Articular chondrocyte of knee joint (primary cell): ENCODE measurements around the gene CD163. TPM values are rescaled to one million over a fixed set of nuclear protein-coding genes. Genes with fewer than 3 reads are reported as not detected.

Source experiments
- total RNA-seq: library from RNA; depleted of rRNA; stranded (reverse); fragments of >200 nt; gene quantifications from 2 replicates; pipeline ENCODE4 v1.2.3, GENCODE V29; 2012

Gene CD163
- total RNA-seq = not detected in 2 replicates

GRCh38 chr12:7503686-7504415 is at the start of gene CD163:
CD163 (minus strand) TSS chr12:7503777; CDS start chr12:7503690, 87 bp downstream.

GRCh38 chr12:7444076-7444475 is 59.5 kb downstream of the CD163 start, which contains the start of gene CD163L1:
CD163L1 (minus strand) TSS chr12:7444153; CDS start chr12:7444127, 26 bp downstream.

Other genes starting within 250 kb of the CD163 start
- not detected in 2 replicates for gene ACSM4, start 199.7 kb downstream of the CD163 start, total RNA-seq
- gene CD163L1, start 59.6 kb downstream of the CD163 start, total RNA-seq = 0.52 and 0.54 TPM in 2 replicates
- not detected in 2 replicates for gene APOBEC1, start 162.1 kb upstream of the CD163 start, total RNA-seq
- gene GDF3, start 192.0 kb upstream of the CD163 start, total RNA-seq = not detected in 2 replicates
- not detected in 2 replicates for gene DPPA3, start 207.7 kb upstream of the CD163 start, total RNA-seq
- not detected in 2 replicates for gene CLEC4C, start 243.6 kb upstream of the CD163 start, total RNA-seq